WTC11 (cell line): ENCODE data around the gene C3. TPM values are rescaled to one million over a fixed set of nuclear protein-coding genes. Genes with fewer than 3 reads are reported as not detected.

Experiments
- ATAC-seq: fragments of 200-7000 bp; cut with Tn5 transposase; 2 replicates; pipeline ENCODE4 v1.10.0; 2021; ENCODE audit warnings: mild to moderate bottlenecking, moderate library complexity
- CTCF ChIA-PET: fragments of 300-600 bp; sonication (Branson Sonifier 250); formaldehyde crosslinking; loops from one replicate; lab custom pipeline; 2021; ENCODE audit warnings: antibody characterized with exemption; lab: Charles Lee
- POLR2A ChIA-PET: fragments of 350-600 bp; sonication (Branson Sonifier 250); formaldehyde crosslinking; loops from one replicate; lab custom pipeline; 2021; ENCODE audit warnings: antibody characterized with exemption; lab: Charles Lee
- DNase-seq: peaks from one replicate; pipeline ENCODE4 v3.0.0; 2021; ENCODE audit warnings: low spot score
- H3K27ac Mint-ChIP-seq: 2 replicates; pipeline ENCODE4 v1.8.0; 2021; ENCODE audit warnings: mixed read lengths
- H3K27me3 Mint-ChIP-seq: 2 replicates; pipeline ENCODE4 v1.8.0; 2021; ENCODE audit warnings: low read depth, mild to moderate bottlenecking, moderate library complexity, mixed read lengths
- H3K36me3 Mint-ChIP-seq: 2 replicates; pipeline ENCODE4 v1.8.0; 2021; ENCODE audit warnings: mixed read lengths
- H3K4me1 Mint-ChIP-seq: 2 replicates; pipeline ENCODE4 v1.8.0; 2022; ENCODE audit warnings: mixed read lengths
- H3K4me3 Mint-ChIP-seq: 2 replicates; pipeline ENCODE4 v1.8.0; 2021; ENCODE audit warnings: mild to moderate bottlenecking, moderate library complexity, mixed read lengths
- H3K9me3 Mint-ChIP-seq: 2 replicates; pipeline ENCODE4 v1.8.0; 2021; ENCODE audit warnings: mixed read lengths
- AR ChIP-seq: fragments of 250-450 bp; sonication (Bioruptor Pico); IDR thresholded peaks from 2 replicates; pipeline ENCODE4 v1.9.0; 2021; ENCODE audit warnings: mild to moderate bottlenecking
- ATF2 ChIP-seq: sonication (generic); formaldehyde crosslinking; IDR thresholded peaks from 2 replicates; pipeline ENCODE4 v1.8.1; 2022; ENCODE audit warnings: low read depth, missing genetic modification reagents, borderline replicate concordance
- ATF6 ChIP-seq: sonication (generic); formaldehyde crosslinking; IDR thresholded peaks from 2 replicates; pipeline ENCODE4 v1.8.1; 2023; ENCODE audit warnings: mild to moderate bottlenecking, missing genetic modification reagents
- CREM ChIP-seq: sonication (generic); formaldehyde crosslinking; IDR thresholded peaks from 2 replicates; pipeline ENCODE4 v1.8.1; 2022; ENCODE audit warnings: mild to moderate bottlenecking, missing genetic modification reagents, moderate library complexity
- ETV6 ChIP-seq: sonication (generic); formaldehyde crosslinking; IDR thresholded peaks from 2 replicates; pipeline ENCODE4 v1.8.1; 2022; ENCODE audit warnings: mild to moderate bottlenecking, missing genetic modification reagents
- GABPB1 ChIP-seq: sonication (generic); formaldehyde crosslinking; IDR thresholded peaks from 2 replicates; pipeline ENCODE4 v1.8.1; 2023; ENCODE audit warnings: mild to moderate bottlenecking, missing genetic modification reagents
- MAX ChIP-seq: sonication (generic); formaldehyde crosslinking; IDR thresholded peaks from 2 replicates; pipeline ENCODE4 v1.8.0; 2022; ENCODE audit warnings: mild to moderate bottlenecking, missing genetic modification reagents
- NFATC4 ChIP-seq: fragments of 250-450 bp; sonication (Bioruptor Pico); IDR thresholded peaks from 2 replicates; pipeline ENCODE4 v1.9.0; 2021; ENCODE audit warnings: mild to moderate bottlenecking
- NFYB ChIP-seq: sonication (generic); formaldehyde crosslinking; conservative IDR thresholded peaks from 2 replicates; pipeline ENCODE4 v1.8.0; 2022; ENCODE audit warnings: low read depth, missing genetic modification reagents
- NR2C2 ChIP-seq: sonication (generic); formaldehyde crosslinking; IDR thresholded peaks from 2 replicates; pipeline ENCODE4 v1.8.0; 2022; ENCODE audit warnings: mild to moderate bottlenecking, missing genetic modification reagents
- PRRX2 ChIP-seq: fragments of 250-450 bp; sonication (Bioruptor Pico); IDR thresholded peaks from 2 replicates; pipeline ENCODE4 v1.8.0; 2021; ENCODE audit warnings: mild to moderate bottlenecking
- SMAD4 ChIP-seq: sonication (generic); formaldehyde crosslinking; IDR thresholded peaks from 2 replicates; pipeline ENCODE4 v1.8.0; 2022; ENCODE audit warnings: mild to moderate bottlenecking, missing genetic modification reagents
- SP1 ChIP-seq: sonication (generic); formaldehyde crosslinking; conservative IDR thresholded peaks from 2 replicates; pipeline ENCODE4 v1.8.1; 2022; ENCODE audit warnings: missing genetic modification reagents
- TEAD1 ChIP-seq: sonication (generic); formaldehyde crosslinking; IDR thresholded peaks from 2 replicates; pipeline ENCODE4 v1.8.0; 2022; ENCODE audit warnings: mild to moderate bottlenecking, missing genetic modification reagents
- USF2 ChIP-seq: sonication (generic); formaldehyde crosslinking; IDR thresholded peaks from 2 replicates; pipeline ENCODE4 v1.8.1; 2023; ENCODE audit warnings: mild to moderate bottlenecking, missing genetic modification reagents, moderate library complexity
- ZNF219 ChIP-seq: sonication (generic); formaldehyde crosslinking; IDR thresholded peaks from 2 replicates; pipeline ENCODE4 v1.8.0; 2023; ENCODE audit warnings: missing genetic modification reagents, mild to moderate bottlenecking, borderline replicate concordance
- ZNF281 ChIP-seq: sonication (generic); formaldehyde crosslinking; IDR thresholded peaks from 2 replicates; pipeline ENCODE4 v1.8.0; 2023; ENCODE audit warnings: mild to moderate bottlenecking, missing genetic modification reagents
- ZNF416 ChIP-seq: fragments of 250-450 bp; sonication (Bioruptor Pico); IDR thresholded peaks from 2 replicates; pipeline ENCODE4 v1.9.0; 2021; ENCODE audit warnings: mild to moderate bottlenecking, inconsistent platforms
- total RNA-seq: library from RNA; stranded (reverse); gene quantifications from 3 replicates; pipeline ENCODE4 v1.2.3, GENCODE V29; 2021
- TF ChIP-seq, protein P1 (sequence below): sonication (generic); formaldehyde crosslinking; IDR thresholded peaks from 2 replicates; pipeline ENCODE4 v1.8.1; 2023; ENCODE audit warnings: mild to moderate bottlenecking, moderate library complexity, missing genetic modification reagents

The C3 gene
- total RNA-seq, 1 experiment from 2014 or later = 7.0 TPM

DNA sequence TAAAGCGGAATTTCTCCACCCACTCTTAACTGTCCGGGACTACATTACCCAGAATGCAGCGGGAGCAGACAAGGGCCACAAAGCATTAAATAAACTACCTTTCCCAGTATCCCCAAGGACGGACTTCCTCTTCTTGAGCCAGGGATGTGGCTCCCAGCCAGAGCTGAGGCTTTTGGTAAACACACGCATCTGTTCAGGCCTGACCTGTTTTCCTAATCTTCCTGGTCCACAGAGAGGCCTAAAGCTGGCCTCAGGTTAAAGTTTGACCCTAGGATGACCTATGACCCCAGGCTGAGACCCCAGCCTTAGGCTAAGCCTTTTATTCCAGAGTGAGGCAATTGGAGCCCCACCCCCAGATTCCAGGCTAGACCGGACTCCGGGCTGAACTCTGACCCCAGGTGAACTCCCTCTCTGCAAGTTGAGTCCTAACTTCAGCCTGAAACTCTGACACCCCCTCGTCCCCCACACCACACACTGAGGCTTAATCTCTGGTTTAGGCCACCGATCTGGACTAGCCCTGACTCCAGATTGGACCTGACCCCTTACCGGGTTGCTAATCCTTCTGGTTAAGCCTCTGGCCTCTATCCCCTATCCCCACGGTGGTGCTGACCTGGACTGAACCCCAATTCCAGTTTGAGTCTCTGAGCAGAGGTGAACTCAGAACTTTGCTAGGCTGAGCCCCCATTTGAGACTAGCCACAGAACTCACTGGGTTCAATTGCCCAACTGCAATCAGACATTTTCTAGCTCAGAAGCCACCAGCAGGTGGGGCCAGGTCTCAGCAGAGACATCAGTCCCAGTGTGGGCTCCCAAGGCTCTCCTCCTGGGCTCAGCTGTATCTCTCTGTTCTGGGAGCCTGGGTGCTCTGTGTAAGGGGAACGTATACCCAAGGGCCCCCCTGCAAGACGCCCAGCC lies 17.7 kb upstream of the C3 start:
- ChIA-PET CTCF (interaction anchor here (0.6 to 4.6 kb wide), 23 partner anchors 10 to 398 kb away, joined by 3 to 85 read pairs (median 4); partner anchors contain the start of genes SH2D3A and VAV1), POLR2A (interaction anchor here (0.6 to 3.9 kb wide), 6 partner anchors 13 to 262 kb away, joined by 3 to 29 read pairs (median 4); partner anchors contain the start of gene SH2D3A)
- Mint-ChIP-seq H3K36me3 (peaks cover 7% of the 10 kb centered on the region), H3K4me1 (peaks cover 51% of the 10 kb centered on the region), H3K27me3 (no peaks in the 10 kb centered on the region), H3K27ac (peak overlapping the region; percentile 96), H3K4me3 (peak overlapping the region; percentile 97), H3K9me3 (no peaks in the 10 kb centered on the region)
- TF ChIP-seq ZNF219 (CRISPR knock-in tag) (no peak), GABPB1 (0 out of 2 replicates have a peak, but pooled peaks have one; percentile 24), NR2C2 (CRISPR knock-in tag) (peak; percentile 59; the same call in 1 of the 2 replicates)
- ATAC-seq (peak; percentile 5), DNase-seq (peak; percentile 68)

- TF ChIP-seq ETV6 (no peak), SMAD4 (no peak), ZNF281 (CRISPR knock-in tag) (no peak), SP1 (CRISPR knock-in tag) (peak; percentile 89), ZNF416 (CRISPR knock-in tag) (0 out of 2 replicates have a peak, but pooled peaks have one; percentile 26), AR (no peak), PRRX2 (no peak), ATF6 (no peak), USF2 (CRISPR knock-in tag) (no peak), ATF2 (no peak), MAX (CRISPR knock-in tag) (peak; percentile 13; the same call in 1 of the 2 replicates), CREM (CRISPR knock-in tag) (peak; percentile 89; the same call in 1 of the 2 replicates), NFYB (CRISPR knock-in tag) (peak; percentile 97), TEAD1 (0 out of 2 replicates have a peak, but pooled peaks have one; percentile 32), NFATC4 (CRISPR knock-in tag) (no peak)
- TF ChIP-seq, protein P1, sequence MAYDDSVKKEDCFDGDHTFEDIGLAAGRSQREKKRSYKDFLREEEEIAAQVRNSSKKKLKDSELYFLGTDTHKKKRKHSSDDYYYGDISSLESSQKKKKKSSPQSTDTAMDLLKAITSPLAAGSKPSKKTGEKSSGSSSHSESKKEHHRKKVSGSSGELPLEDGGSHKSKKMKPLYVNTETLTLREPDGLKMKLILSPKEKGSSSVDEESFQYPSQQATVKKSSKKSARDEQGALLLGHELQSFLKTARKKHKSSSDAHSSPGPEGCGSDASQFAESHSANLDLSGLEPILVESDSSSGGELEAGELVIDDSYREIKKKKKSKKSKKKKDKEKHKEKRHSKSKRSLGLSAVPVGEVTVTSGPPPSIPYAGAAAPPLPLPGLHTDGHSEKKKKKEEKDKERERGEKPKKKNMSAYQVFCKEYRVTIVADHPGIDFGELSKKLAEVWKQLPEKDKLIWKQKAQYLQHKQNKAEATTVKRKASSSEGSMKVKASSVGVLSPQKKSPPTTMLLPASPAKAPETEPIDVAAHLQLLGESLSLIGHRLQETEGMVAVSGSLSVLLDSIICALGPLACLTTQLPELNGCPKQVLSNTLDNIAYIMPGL (CRISPR knock-in tag) = no peak
- H3K9me3 Mint-ChIP-seq = no peaks in the 10 kb centered on the region
These were observed 16.9 kb upstream of the C3 start, which contains the start of gene GPR108 for GRCh38 chr19:6737284-6737872. TSS of gene GPR108 (minus strand) at chr19:6737580. CDS start at chr19:6737576, 4 bp downstream.

More at GRCh38 chr19:6737284-6737872, 16.9 kb upstream of the C3 start, which contains the start of gene GPR108:
- H3K4me1 Mint-ChIP-seq = peaks cover 44% of the 10 kb centered on the region
- H3K27me3 Mint-ChIP-seq = no peaks in the 10 kb centered on the region
- H3K36me3 Mint-ChIP-seq = peaks cover 8% of the 10 kb centered on the region
- POLR2A ChIA-PET = interaction anchor here (0.5 to 3.9 kb wide), 8 partner anchors 12 to 571 kb away, joined by 3 to 29 read pairs (median 4); partner anchors contain the start of gene SH2D3A
- H3K27ac Mint-ChIP-seq = peak within 1 kb of the TSS; percentile 97
- ATAC-seq (peak; percentile 73), DNase-seq (peak; percentile 100)
- CTCF ChIA-PET = interaction anchor here (0.7 to 4.6 kb wide), 13 partner anchors 12 to 519 kb away, joined by 3 to 85 read pairs (median 6); partner anchors contain the start of genes SH2D3A and VAV1
- H3K4me3 Mint-ChIP-seq = peak within 1 kb of the TSS; percentile 97
